IMR-90 (cell line): ENCODE results near the gene CHST8.

ENCODE experiments used
- BHLHE40 ChIP-seq: fragments of 150-350 bp; IDR thresholded peaks from 2 replicates; pipeline ENCODE4 v1.6.1; 2016; ENCODE audit warnings: mild to moderate bottlenecking, low read depth, low read length
- CEBPB ChIP-seq: IDR thresholded peaks from 2 replicates; pipeline ENCODE4 v1.6.1; 2012; ENCODE audit warnings: low read depth, low read length, improper control_type of control experiment
- CHD1 ChIP-seq: IDR thresholded peaks from 2 replicates; pipeline ENCODE4 v1.6.1; 2012; ENCODE audit warnings: low read depth, low read length, improper control_type of control experiment
- FOS ChIP-seq: fragments of 150-350 bp; IDR thresholded peaks from 2 replicates; pipeline ENCODE4 v1.6.1; 2016; ENCODE audit warnings: low read depth, low read length
- MXI1 ChIP-seq: IDR thresholded peaks from 2 replicates; pipeline ENCODE4 v1.6.1; 2012; ENCODE audit warnings: low read depth, mild to moderate bottlenecking, low read length, moderate library complexity, borderline replicate concordance
- POLR2A ChIP-seq: IDR thresholded peaks from 2 replicates; pipeline ENCODE4 v1.6.1; 2012; ENCODE audit warnings: mild to moderate bottlenecking, low read depth, low read length
- RAD21 ChIP-seq: IDR thresholded peaks from 2 replicates; pipeline ENCODE4 v1.6.1; 2012; ENCODE audit warnings: low read length, improper control_type of control experiment
- RCOR1 ChIP-seq: IDR thresholded peaks from 2 replicates; pipeline ENCODE4 v1.6.1; 2012; ENCODE audit warnings: mild to moderate bottlenecking, low read length, improper control_type of control experiment; ENCODE audit not compliant: insufficient replicate concordance
- RFX5 ChIP-seq: IDR thresholded peaks from 2 replicates; pipeline ENCODE4 v1.8.0; 2012; ENCODE audit warnings: low read depth, mild to moderate bottlenecking, low read length, moderate library complexity
- SMC3 ChIP-seq: fragments of 150-350 bp; IDR thresholded peaks from 2 replicates; pipeline ENCODE4 v1.6.1; 2016; ENCODE audit warnings: low read depth, mild to moderate bottlenecking, antibody characterized with exemption, low read length, moderate library complexity
- TF ChIP-seq, protein P1 (sequence below): conservative IDR thresholded peaks from 2 replicates; pipeline ENCODE4 v1.5.1; 2012; ENCODE audit warnings: mild to moderate bottlenecking, low read depth, low read length, improper control_type of control experiment
- TF ChIP-seq, protein P2 (sequence below): fragments of 150-350 bp; IDR thresholded peaks from 2 replicates; pipeline ENCODE4 v1.6.1; 2017; ENCODE audit warnings: mild to moderate bottlenecking, antibody characterized with exemption, low read length, low read depth

DNA sequence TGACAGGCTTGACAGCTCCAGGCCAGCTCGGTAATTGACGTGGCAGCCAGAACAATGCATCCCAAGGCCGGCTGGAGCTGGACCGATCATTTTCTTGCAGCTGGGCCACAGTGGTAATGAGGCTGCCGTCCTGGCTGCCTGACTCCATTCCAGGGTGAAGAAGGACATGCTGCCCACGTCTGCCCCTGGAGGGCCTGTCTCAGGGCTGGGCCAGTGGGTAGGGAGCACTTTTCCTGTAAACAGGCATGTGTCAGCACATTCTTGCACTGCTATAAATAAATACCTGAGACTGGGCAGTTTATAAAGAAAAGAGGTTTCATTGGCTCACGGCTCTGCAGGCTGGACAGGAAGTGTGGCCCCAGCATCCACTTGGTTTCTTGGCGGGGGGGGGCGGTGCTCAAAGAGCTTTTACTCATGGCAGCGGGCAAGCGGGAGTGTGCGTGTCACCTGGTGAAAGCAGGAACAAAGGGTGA lies 136.8 kb downstream of the CHST8 start:
- TF ChIP-seq POLR2A = no peak
- TF ChIP-seq, protein P1, sequence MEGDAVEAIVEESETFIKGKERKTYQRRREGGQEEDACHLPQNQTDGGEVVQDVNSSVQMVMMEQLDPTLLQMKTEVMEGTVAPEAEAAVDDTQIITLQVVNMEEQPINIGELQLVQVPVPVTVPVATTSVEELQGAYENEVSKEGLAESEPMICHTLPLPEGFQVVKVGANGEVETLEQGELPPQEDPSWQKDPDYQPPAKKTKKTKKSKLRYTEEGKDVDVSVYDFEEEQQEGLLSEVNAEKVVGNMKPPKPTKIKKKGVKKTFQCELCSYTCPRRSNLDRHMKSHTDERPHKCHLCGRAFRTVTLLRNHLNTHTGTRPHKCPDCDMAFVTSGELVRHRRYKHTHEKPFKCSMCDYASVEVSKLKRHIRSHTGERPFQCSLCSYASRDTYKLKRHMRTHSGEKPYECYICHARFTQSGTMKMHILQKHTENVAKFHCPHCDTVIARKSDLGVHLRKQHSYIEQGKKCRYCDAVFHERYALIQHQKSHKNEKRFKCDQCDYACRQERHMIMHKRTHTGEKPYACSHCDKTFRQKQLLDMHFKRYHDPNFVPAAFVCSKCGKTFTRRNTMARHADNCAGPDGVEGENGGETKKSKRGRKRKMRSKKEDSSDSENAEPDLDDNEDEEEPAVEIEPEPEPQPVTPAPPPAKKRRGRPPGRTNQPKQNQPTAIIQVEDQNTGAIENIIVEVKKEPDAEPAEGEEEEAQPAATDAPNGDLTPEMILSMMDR = no peak
- TF ChIP-seq, protein P2, sequence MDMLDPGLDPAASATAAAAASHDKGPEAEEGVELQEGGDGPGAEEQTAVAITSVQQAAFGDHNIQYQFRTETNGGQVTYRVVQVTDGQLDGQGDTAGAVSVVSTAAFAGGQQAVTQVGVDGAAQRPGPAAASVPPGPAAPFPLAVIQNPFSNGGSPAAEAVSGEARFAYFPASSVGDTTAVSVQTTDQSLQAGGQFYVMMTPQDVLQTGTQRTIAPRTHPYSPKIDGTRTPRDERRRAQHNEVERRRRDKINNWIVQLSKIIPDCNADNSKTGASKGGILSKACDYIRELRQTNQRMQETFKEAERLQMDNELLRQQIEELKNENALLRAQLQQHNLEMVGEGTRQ = no peak
- no peak for TF ChIP-seq CEBPB
- no peak for TF ChIP-seq RAD21
- no peak for TF ChIP-seq MXI1
- TF ChIP-seq BHLHE40 = no peak
- TF ChIP-seq SMC3 = no peak
- no peak for TF ChIP-seq CHD1
- no peak for TF ChIP-seq RCOR1
- TF ChIP-seq RFX5 = no peak
- TF ChIP-seq FOS = no peak
